Measurements from ENCODE around the gene FEZF2. TPM values are rescaled to one million over a fixed set of nuclear protein-coding genes. Genes with fewer than 3 reads are reported as not detected.

FEZF2 gene
- total RNA-seq, 2 donors from 2014 or later: not detected

GRCh38 chr3:62376454-62376720 lies 3.0 kb upstream of the FEZF2 start:
- no peak overlapping the region for H3K27ac Mint-ChIP-seq
- no peaks in the 10 kb centered on the region for H3K9me3 Mint-ChIP-seq
- DNase-seq (ENCODE audit: low spot score in 2 of 2): no peak
- H3K36me3 Mint-ChIP-seq: peaks cover under 1 to 14% of the 10 kb centered on the region in 2 donors
- ATAC-seq: no peak

GRCh38 chr3:62375655-62376453 lies 2.5 kb upstream of the FEZF2 start:
- Mint-ChIP-seq H3K36me3 (peaks cover 6 to 13% of the 10 kb centered on the region in 2 donors), H3K27ac (no peak overlapping the region), H3K9me3 (no peaks in the 10 kb centered on the region)
- ATAC-seq: no peak
- DNase-seq (ENCODE audit: low spot score in 2 of 2): no peak

DNA sequence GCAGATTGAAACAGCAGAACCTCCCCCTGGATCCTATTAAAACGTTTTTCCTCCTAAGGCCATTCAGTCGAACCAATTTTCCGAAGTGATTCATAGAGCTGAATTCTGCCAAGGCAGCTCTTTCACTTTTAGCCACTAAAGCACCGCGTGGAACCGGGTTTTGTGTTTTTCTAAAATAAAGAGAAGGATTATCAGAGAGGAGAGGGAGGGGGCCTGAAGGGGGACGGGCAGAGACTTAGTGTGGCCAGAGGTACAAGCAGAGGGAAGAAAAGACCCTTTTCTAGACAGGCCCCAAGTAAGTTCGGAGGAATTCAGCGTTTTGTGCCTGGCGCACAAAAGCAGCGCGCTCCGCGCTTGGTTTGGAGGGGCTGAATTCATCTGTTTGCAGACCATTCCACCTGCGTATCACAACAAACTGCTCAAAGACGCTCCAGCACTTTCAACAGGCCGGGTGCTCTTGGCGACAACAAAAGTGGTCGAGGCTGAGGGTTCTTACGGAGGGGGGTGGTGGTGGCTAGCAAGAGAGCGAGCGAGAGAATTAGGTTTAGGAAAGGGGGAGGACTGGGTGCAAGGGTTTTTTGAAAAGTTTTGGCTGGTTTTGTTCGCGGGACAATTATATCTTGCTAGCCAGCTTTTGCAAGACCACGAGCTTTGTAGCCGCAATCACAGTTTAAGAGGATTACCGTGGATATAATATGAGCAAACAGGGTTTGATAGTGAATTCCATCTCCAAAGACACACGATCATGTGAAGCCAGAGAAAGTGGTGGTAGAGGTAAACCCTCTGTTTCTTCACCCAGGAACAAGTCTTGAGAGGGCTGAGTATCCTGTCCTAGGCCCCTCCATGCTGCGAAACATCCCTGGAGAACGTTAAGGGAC lies 1.2 kb upstream of the FEZF2 start:
- DNase-seq (ENCODE audit: low spot score in 2 of 2) (no peak), ATAC-seq (no peak)
- Mint-ChIP-seq H3K36me3 (peaks cover 8 to 18% of the 10 kb centered on the region in 2 donors), H3K27ac (no peak overlapping the region), H3K9me3 (no peaks in the 10 kb centered on the region)

DNA sequence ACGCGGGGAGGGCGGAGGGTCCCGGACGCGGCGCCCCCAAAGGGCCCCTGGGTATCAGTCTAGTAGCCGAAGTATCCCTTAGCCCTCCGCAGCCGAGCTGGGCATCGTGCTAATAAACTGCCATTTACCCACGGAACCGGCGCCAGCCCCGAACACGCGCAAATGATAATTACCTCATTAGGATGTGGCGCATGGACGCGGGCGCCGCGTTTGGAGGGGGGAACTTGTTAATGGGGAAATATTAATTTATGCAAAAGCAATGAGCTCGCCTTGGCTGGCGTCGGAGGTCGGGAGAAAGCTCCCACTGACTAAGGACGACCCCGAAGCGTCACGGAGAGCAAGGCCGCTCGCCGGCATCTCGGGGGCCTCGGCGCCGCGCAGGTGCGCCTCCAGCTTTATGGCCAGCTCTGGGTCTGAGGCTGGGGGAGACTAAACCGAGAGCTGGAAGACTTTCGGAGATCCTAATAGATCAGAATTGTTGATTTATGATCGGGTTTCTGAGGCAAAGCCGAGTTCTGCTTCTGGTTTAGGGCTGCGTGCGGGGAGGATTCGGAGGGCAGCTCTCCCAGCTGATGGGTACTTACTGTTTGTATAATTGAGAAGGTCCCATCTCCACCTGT lies 474 bp upstream of the FEZF2 start:
- ATAC-seq: no peak
- no peak for DNase-seq (ENCODE audit: low spot score in 2 of 2)
- H3K36me3 Mint-ChIP-seq: peaks cover 8 to 18% of the 10 kb centered on the region in 2 donors
- H3K27ac Mint-ChIP-seq: no peak overlapping the region
- H3K9me3 Mint-ChIP-seq: no peaks in the 10 kb centered on the region

GRCh38 chr3:62372621-62373041 lies 719 bp downstream of the FEZF2 start:
- peaks cover 8 to 30% of the 10 kb centered on the region in 2 donors for H3K36me3 Mint-ChIP-seq
- DNase-seq (ENCODE audit: low spot score in 2 of 2): no peak
- no peak overlapping the region for H3K27ac Mint-ChIP-seq

GRCh38 chr3:62371720-62372591 lies 1.4 kb downstream of the FEZF2 start:
- ATAC-seq (no peak), DNase-seq (ENCODE audit: low spot score in 2 of 2) (no peak)
- H3K27ac Mint-ChIP-seq: no peak overlapping the region

More at GRCh38 chr3:62372621-62373041, 719 bp downstream of the FEZF2 start:
- ATAC-seq: no peak
- no peaks in the 10 kb centered on the region for H3K9me3 Mint-ChIP-seq

DNA sequence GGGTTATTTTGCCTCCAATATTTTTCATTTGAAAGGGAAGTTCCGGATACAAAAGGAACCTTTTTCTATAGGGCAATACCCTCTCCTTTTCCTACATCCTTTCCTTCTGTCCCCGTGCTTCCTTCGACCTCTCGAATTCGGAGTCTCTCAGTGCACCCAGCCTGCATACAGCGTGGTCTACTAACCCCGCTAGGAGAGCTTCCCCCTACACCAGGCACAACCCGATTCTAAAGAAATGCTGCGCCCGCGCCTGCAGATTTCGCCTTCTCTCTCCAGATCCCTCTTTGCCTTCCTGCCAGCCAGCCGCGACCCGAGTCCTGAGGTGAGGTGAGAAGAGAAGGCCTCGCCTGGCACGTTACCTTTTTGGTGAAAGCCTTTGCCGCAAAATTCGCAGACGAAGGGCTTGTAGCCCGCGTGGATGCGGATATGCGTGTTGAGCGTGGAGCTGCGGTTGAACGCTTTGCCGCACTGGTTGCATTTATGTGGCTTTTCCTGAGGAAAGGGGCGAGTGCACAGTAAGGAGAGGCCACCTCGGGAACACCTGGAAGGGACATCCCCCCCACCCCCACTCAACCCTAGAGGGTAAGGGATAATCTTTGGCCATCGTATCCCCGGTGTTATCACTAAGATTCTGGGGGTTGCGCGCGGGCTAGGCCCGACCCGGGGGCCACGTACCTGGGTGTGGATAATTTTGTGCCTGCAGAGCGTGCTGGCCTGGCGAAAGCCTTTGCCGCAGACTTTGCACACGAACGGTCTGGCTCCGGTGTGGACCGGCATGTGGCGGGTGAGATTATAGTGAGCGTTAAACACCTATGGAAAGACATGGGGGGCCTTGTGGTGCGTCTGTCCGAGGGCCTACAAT lies 2.3 kb downstream of the FEZF2 start:
- Mint-ChIP-seq H3K36me3 (peaks cover 8 to 33% of the 10 kb centered on the region in 2 donors), H3K9me3 (no peaks in the 10 kb centered on the region), H3K27ac (peak overlapping the region in 1 of 2 donors; percentile 93)
- ATAC-seq (no peak), DNase-seq (ENCODE audit: low spot score in 2 of 2) (no peak)

More at GRCh38 chr3:62371720-62372591, 1.4 kb downstream of the FEZF2 start:
- Mint-ChIP-seq H3K9me3 (no peaks in the 10 kb centered on the region), H3K36me3 (peaks cover 8 to 35% of the 10 kb centered on the region in 2 donors)

- peak overlapping the region in 1 of 2 donors; percentile 93 for H3K27ac Mint-ChIP-seq
Observed at GRCh38 chr3:62370112-62370857, 3.1 kb downstream of the FEZF2 start.

GRCh38 chr3:62369476-62369743 lies 3.9 kb downstream of the FEZF2 start:
- Mint-ChIP-seq H3K27ac (peak overlapping the region in 1 of 2 donors; percentile 93), H3K9me3 (no peaks in the 10 kb centered on the region), H3K36me3 (peaks cover 8 to 33% of the 10 kb centered on the region in 2 donors)
- ATAC-seq: no peak
- DNase-seq (ENCODE audit: low spot score in 2 of 2): no peak

More at GRCh38 chr3:62370112-62370857, 3.1 kb downstream of the FEZF2 start:
- Mint-ChIP-seq H3K36me3 (peaks cover 8 to 33% of the 10 kb centered on the region in 2 donors), H3K9me3 (no peaks in the 10 kb centered on the region)
- DNase-seq (ENCODE audit: low spot score in 2 of 2): no peak
- no peak for ATAC-seq

DNA sequence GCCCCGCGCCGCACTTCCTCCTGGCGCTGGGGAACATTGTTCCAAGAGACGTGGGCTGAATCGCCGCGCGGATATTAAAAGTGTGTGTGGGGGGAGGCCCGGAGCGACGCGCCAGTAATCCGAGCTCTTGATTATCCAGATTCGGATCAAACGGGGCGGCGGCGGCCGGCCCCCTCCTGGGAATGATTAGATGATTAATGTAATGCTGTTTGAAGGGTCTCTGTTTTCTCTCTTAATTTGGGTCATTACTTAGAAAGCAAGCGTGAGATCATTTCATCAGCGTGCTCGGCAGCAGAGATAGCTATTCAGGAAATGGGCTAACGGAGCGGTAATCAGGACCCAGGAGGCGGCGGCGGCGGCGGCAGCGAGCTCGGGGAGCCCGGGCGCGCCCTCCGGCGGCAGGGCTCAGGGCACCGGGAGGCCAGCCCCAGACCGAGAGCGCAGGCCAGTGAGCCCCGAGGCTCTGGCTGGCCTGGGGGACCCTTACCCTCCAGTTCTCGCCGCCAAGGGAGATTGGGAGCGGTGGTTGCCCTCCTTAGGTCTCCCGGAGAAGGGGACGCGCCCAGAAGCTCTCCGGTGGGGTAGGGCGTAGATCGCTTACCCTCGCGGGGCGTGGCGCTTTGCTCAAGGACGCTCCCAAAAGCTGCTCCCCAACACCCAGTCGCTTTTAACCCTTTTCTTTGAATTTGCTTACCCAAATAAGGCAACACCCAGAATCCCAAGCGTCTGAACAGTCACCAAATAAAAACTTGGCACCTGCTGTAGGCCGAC lies 4.5 kb downstream of the FEZF2 start:
- no peaks in the 10 kb centered on the region for H3K9me3 Mint-ChIP-seq
- DNase-seq (ENCODE audit: low spot score in 2 of 2) (no peak), ATAC-seq (no peak)
- no peak overlapping the region for H3K27ac Mint-ChIP-seq
- peaks cover 8 to 33% of the 10 kb centered on the region in 2 donors for H3K36me3 Mint-ChIP-seq

DNA sequence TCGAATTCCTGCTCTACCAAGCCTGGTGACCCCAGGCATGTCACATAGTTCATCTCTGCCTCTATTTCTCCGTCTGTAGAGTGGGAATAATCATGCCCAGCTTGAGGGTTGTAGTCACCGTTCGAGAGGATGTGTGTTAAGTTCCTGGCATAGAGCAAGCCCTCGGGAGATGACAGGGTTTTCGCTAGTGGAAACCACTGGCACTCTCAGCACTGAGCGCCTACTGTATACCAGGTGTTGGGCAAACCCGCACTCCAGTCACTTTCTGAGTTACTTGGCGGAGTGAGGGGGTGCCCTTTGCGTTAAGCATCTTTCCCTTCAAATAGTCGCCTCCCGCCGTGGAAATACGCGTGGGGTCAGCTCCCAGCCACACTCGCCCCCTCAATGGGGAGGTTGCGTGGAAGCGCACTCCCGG lies 5.1 kb downstream of the FEZF2 start:
- no peak for ATAC-seq
- no peak for DNase-seq (ENCODE audit: low spot score in 2 of 2)
- H3K36me3 Mint-ChIP-seq: peaks cover 8 to 33% of the 10 kb centered on the region in 2 donors
- H3K27ac Mint-ChIP-seq: no peak overlapping the region
- H3K9me3 Mint-ChIP-seq: no peaks in the 10 kb centered on the region

- no peaks in the 10 kb centered on the region for H3K9me3 Mint-ChIP-seq
- ATAC-seq (no peak), DNase-seq (ENCODE audit: low spot score in 2 of 2) (no peak)
- H3K36me3 Mint-ChIP-seq: peaks cover 8 to 33% of the 10 kb centered on the region in 2 donors
- no peak overlapping the region for H3K27ac Mint-ChIP-seq
Observed at GRCh38 chr3:62367763-62368195, 5.6 kb downstream of the FEZF2 start.

DNA sequence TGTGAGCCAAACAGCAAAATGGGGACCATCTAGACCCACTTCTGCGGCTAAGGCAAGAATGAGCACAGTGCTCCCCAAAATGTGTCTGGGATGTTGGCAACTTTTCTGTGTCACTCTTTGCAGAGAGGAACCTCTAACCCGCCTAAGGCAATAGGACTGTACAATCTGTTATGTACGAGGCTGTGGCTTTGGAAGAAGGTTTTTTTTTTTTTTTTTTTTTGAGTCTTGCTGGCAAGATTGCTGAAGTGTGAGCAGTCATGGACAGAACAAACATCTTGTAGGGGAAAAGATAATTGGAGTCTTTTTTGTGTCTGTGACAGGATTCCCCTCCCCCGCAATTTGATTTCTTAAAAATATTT lies 7.2 kb downstream of the FEZF2 start:
- Mint-ChIP-seq H3K9me3 (peaks cover 0 to under 1% of the 10 kb centered on the region in 2 donors), H3K27ac (no peak overlapping the region), H3K36me3 (peaks cover 4 to 29% of the 10 kb centered on the region in 2 donors)
- ATAC-seq (no peak), DNase-seq (ENCODE audit: low spot score in 2 of 2) (no peak)

GRCh38 chr3:62365391-62366125 lies 7.8 kb downstream of the FEZF2 start:
- H3K27ac Mint-ChIP-seq: no peak overlapping the region
- DNase-seq (ENCODE audit: low spot score in 2 of 2) (no peak), ATAC-seq (no peak)
- peaks cover 0 to 27% of the 10 kb centered on the region in 2 donors for H3K36me3 Mint-ChIP-seq
- H3K9me3 Mint-ChIP-seq: peaks cover 0 to 6% of the 10 kb centered on the region in 2 donors
